Posterior cingulate gyrus (tissue), 11 donors: ENCODE results near the gene LAP3.
"Not testable (repeated sequence)": the region's sequence is repeated elsewhere in the genome, so short reads cannot be mapped to it uniquely, and the experiment has no call there.

Source experiments
- DNase-seq, 10 donors: peaks; one replicate each; pipeline versions ENCODE4 v3.0.0 to v3.0.0-alpha.2; 2020 to 2021; ENCODE audit warnings: mixed read lengths in 3 of 10
- intact Hi-C: fragments of 100-400 bp; cut with DNase I; formaldehyde crosslinking; loops from one replicate; pipeline ENCODE4 v1.15.1; 2023

The LAP3 gene

DNA sequence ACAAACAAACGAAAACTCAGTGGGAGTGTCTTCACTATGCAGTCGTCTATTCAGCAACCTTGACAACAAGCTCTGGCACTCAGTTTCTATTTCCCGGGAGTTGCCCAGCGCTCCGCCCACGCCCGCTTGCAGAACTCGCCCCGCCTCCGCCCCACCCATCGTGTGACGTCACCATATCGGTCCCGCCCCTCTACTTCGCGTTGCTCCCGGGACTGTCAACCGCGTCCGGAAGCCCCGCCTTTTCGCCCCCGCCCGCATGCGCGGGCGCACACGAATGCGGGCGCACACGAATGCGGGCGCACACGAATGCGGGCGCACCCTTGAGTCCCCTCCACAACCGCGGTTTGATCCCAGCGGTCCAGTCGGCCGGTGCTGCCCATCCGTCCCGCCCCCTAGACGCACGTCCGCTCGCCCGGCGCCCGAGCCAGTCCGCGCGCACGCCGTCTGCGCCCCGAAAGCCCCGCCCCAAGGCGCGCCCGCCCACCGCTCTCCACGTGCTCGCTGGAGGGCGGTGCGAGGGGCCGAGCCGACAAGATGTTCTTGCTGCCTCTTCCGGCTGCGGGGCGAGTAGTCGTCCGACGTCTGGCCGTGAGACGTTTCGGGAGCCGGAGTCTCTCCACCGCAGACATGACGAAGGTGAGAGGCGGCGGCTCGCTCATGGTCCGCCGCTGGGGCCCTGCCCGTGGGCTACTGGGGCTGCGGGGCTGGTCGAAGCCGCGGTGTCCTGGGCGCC, at the start of gene LAP3:
LAP3 (plus strand) TSS at position 267 of the 733 bp plus-strand sequence; CDS start at position 535, 268 bp downstream.
- peak; percentile 97 to 100 (median 99) for DNase-seq
- intact Hi-C loops, result loop anchor here (1.0 to 10.0 kb wide), 3 partner anchors 26 to 228 kb away; partner anchors contain the start of gene MED28

- no peak for DNase-seq
- intact Hi-C loops, result no loop called here
Observed at GRCh38 chr4:17528551-17529165, 48.3 kb upstream of the LAP3 start.

DNA sequence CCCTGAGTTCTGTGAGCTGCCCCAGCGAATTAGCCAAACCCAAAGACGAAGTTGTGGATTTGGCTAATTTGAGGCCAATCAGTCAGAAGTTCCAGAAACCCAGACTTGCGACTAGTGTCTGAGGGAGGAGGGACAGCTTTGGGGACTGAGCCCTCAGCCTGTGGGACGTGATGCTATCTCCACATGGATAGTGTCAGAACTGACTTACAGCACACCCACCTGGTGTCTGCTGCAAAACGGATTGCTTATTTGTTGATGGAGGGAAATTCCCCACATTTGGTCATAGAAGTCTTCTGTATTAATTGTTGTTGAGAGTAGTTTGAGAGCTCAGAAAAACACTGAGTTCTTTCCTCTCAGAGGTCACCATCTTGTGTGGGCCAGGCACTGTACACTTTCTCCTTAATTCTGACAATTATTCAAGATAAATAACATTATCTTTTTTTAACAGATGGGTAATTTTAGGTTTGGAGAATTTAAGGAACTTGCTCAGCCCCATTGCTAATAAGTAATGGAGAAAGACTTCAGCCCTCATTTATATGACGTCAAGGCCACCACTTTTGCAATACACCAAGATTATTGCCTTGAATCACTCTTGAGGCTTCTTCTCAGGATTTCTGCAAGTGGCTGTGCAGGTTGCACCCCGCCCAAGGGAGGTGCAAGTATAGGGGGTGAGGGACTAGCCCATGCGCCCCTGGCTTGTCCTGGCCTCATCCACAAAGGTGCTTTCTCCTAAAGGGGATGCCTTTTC, 45.3 kb upstream of the LAP3 start:
- intact Hi-C loops, result no loop called here
- DNase-seq, result no peak

DNA sequence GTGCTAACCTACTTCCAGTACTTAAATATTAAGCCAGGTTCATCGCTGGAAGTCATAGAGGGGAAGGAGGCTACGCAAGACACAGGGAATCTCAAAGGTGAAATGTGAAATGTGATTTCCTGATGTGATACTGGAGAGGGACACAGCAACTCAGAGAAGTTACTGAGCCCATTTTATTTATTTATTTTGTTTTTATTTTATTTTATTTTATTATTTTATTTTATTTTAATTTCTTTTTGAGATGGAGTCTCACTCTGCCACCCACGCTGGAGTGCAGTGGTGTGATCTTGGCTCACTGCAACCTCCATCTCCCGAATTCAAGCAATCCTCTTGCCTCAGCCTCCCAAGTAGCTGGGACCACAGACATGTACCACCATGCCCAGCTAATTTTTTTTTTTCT, 42.3 kb upstream of the LAP3 start:
- intact Hi-C loops, result no loop called here
- DNase-seq, result no peak

- intact Hi-C loops, result no loop called here
- no peak for DNase-seq
Observed at GRCh38 chr4:17535242-17535641, 41.8 kb upstream of the LAP3 start.

- intact Hi-C loops, result no loop called here
- no peak for DNase-seq
Observed at GRCh38 chr4:17535906-17536305, 41.1 kb upstream of the LAP3 start.

GRCh38 chr4:17537060-17537459, 39.9 kb upstream of the LAP3 start:
- intact Hi-C loops, DNase-seq: not testable (repeated sequence)

DNA sequence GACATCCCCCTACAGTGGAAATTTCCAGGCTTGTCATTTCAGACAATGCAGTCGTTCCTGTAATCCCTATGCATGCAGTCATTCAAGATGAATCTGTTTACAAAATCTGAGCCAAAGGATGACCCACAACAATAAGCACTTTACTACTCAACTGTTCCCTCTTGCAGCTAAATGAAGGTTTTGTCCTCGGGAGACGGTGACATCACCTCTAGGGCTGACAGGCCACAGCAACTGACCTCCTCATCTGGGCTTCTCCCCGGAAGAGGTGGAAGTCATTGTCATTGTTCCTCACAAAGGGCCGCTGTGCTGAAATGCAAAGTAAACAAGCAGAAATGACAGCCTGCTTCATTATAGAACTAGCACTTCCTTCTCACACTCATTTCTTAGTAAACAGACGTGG, 32.8 kb upstream of the LAP3 start:
- intact Hi-C loops, result no loop called here
- DNase-seq, result peak; percentile 41 to 98 (median 78)

DNA sequence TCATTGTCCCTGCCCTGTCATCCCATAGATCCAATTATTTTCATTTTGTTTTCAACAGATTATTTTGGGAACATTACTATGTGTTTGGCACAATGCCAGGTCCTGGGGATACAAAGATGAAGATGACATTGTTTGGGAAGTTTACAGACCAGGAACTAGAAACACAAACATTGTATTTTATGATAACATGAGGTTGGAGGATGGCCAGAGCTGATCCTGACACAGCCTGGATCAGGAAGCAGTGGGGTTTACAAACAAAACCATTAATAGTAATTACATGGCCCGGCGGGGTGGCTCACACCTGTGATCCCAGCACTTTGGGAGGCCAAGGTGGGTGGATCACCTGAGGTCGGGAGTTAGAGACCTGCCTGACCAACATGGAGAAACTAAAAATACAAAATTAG, 32.2 kb upstream of the LAP3 start:
- intact Hi-C loops, result loop anchor here (5.0 kb wide), 1 partner anchor 262 kb away; no protein-coding TSS in a partner anchor
- DNase-seq, result peak in 3 of 10 donors; percentile 49 to 84 (median 62)

GRCh38 chr4:17545374-17546140, 31.4 kb upstream of the LAP3 start:
- DNase-seq, result no peak
- intact Hi-C loops, result loop anchor here (5.0 kb wide), 1 partner anchor 262 kb away; no protein-coding TSS in a partner anchor

DNA sequence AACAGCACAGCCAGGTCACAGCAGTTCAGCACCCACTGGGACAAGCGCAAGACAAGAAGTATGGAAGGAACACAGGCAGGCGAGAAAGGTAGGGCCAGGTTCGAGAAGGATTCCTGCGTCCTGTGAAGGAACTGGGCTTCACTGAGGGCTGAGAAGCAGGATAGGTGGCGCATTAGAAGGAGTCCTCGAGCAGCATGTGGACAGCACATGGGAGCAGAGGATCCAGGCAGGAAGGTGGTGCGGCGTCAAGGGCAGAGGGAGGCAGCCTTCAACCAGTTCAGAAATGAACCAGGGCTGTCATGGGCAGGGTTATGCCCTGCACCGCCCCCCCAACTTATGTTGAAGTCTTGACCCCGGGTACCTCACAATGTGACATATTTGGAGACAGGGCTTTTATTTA, 30.8 kb upstream of the LAP3 start:
- DNase-seq, result no peak
- intact Hi-C loops, result loop anchor here (5.0 kb wide), 1 partner anchor 261 kb away; no protein-coding TSS in a partner anchor

- intact Hi-C loops, result loop anchor here (5.0 kb wide), 1 partner anchor 261 kb away; no protein-coding TSS in a partner anchor
- DNase-seq, result peak in 1 of 10 donors; percentile 45
Observed at GRCh38 chr4:17546678-17547077, 30.3 kb upstream of the LAP3 start.

DNA sequence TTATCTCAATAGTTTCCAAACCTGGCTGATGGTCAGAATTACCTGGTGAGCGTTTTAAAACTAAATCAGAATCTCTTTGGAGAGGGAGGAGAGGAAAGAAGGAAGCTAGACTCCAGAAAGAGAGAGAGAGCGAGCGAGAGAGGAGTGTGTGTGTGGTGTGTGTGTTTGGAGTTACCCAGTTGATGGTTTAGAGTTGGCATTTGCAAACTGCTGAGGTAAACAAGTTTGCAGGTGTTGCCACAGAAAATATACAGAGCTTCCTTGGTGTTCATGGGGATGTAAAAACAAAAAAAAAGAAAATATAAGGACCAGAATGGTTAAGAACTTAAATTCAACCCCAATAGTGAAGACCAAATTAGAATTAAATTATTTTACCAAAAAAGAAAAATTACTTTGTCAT, 26.4 kb upstream of the LAP3 start:
- intact Hi-C loops, result loop anchor here (1.0 to 2.0 kb wide), 2 partner anchors 26 to 86 kb away; partner anchors contain the start of gene LAP3
- no peak for DNase-seq

DNA sequence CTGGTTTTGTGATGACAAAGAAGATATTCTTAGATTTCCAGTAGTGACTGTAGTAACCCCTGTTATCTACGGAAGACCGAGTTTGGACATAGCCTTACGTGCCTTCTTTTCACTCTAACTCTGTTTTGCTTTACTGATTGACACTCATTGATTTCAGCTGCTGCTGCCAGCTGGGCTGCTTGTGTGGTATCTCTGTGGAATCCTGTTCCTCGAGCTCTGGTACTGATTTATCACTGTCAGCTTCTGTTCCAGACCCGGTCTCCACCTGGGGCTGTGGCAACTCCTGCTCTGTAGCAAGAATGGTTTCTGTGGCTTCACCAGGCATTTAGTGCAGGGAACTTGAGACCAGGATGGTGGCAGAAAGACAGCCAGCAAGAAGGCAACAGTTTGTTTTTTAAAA, 24.6 kb upstream of the LAP3 start:
- intact Hi-C loops, result no loop called here
- DNase-seq, result no peak

DNA sequence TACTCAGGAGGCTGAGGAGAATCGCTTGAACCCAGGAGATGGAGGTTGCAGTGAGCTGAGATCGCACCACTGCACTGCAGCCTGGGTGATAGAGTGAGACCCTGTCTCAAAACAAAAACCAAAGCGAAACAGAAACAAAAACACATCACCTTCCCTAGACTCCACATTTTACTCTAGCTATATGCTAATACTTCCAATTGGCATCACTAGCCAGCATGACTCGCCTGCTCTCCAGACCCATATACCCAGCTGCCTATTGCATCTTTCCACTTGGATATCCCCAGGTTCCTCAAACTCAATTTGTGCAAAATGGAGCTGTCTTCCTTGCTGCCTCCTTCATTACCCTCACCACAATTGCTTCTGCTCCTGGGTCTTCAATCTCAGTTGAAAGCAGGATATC, 22.4 kb upstream of the LAP3 start:
- DNase-seq, result no peak
- intact Hi-C loops, result no loop called here

DNA sequence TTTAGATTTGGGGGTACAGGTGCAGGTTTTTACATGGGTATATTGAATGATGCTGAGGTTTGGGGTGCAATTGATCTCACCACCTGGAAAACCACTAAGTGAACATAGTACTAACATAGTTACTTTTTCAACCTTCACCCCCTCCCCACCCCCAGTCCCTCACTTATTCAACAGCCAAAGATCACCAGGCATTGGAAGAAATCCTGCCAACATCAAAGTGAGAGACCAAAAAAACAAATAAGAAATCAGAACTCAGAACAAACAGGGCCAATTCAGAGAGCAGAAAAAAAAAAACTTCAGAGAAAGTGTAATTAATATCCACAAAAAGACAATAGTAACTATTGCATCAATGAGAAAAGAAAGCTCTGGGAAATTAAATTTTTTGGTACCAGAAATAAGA, 20.5 kb upstream of the LAP3 start:
- DNase-seq, result no peak
- intact Hi-C loops, result no loop called here

GRCh38 chr4:17557880-17558279, 19.1 kb upstream of the LAP3 start:
- no peak for DNase-seq
- intact Hi-C loops, result no loop called here

DNA sequence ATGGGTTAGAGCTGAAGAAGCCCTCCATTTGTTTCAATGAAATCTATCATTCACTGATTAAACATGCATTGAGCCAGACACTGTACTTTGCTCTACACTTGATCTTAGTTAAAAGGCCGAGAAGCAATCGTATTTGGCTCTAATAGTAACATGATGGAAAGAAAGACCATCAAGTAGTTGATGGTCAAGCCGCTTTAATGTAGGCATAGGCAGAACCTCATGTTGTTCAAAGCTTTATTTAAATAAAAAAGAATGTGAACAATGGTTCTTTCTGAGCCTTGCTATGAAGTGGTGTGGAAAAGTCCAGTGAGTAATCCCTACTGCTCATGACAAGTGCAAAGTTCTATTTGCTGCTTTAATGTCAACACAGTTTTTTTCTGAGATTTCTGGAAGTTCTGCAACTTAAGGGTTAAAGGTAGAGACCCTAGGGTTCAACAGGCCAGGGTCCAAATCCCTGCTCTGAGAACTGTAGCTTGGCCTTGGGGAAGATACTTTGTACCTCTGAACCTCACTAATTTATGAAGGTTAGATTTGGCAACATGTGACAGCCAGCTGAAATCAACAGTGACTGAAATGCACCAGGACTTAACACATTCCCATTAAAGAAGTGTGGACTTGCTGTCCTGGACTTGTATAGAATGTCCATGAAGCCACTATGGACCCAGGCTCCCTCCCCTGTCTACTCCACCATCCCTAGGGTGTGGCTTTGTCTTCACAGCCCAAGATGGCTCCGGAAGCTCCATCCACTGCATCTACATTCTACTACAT, 17.9 kb upstream of the LAP3 start:
- intact Hi-C loops, result no loop called here
- DNase-seq, result no peak

- no peak for DNase-seq
- intact Hi-C loops, result no loop called here
Observed at GRCh38 chr4:17559709-17560048, 17.3 kb upstream of the LAP3 start.
